DMS153 treated with DMSO at 0.1 percent for 48 hours (cell line): ENCODE data around the gene BABAM1.

Source experiments
- DNase-seq: peaks from one replicate; lab custom pipeline; 2025; ENCODE audit not compliant: unreplicated experiment; lab: John Stamatoyannopoulos, UW

BABAM1 gene

DNA sequence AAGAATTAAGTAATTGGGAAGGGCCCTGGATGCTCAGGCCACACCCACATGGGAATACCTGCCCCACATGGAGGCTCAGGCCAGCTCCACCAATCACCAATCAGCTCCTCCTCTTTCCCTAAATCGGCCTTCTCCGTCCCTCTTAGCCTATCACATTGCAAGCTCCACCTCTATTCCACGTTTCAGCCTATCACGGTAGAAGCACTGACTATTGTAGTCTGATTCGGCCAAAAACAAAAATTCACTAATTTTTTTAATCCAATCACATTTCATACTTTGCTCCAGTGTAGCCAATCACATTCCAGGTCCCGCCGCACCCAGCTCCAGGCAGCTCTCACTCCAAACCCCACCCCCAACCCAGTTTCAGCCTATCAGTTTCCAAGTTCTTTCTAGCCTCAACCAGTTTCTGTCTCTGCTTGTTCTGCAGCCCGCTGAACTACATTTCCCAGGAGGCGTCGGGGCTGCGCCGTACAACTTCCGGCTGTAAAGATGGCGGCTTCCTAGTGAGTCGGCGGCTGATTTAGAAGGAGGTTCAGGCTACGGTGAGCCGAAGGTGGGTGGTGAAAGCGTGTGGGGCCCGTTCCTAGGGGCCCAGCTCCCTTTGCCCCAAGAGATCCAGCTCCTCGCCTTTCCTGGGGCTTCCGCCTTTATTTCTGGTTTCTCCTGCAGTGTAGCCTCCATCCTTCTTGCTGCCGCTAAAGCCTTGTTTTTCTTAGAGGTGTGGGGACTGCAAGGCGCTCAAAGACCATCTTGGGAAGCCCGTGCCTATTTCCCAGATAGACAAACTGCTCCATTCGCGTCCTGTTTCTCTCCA is at the start of gene BABAM1:
TSS of gene BABAM1 (plus strand) at position 469 of the 814 bp plus-strand sequence. CDS start 1,364 bp downstream, outside the sequence.
- DNase-seq, result peak; percentile 99

- no peak for DNase-seq
These were observed 48.0 kb upstream of the BABAM1 start for GRCh38 chr19:17219286-17219685.

DNA sequence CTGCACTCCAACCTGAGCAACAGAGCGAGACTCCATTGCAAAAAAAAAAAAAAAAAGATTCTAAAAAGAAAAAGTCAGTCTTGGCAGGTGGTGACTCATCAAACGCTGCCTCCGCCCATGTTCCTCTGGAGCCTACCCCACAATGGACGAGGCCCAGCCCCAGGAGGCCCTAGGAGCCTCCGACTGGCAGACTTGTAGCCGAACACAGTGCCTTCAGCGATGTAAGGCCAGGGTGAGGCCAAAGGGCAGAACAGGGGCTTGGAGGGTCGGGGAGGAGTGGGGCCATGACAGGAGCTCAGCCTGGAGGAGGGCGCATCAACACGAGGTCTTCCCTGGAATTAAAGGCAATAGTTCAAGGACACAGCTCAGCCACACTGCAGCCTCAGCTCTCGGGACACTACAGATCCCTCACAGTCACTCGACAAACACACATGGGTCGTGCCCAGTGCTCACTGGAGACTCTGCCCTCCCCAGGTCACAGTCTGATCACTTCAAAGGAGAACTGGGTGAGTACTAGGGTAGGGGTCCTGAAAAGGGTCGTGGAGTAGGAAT is 47.0 kb upstream of the BABAM1 start:
- no peak for DNase-seq

- no peak for DNase-seq
These were observed 42.2 kb upstream of the BABAM1 start for GRCh38 chr19:17225053-17225452.

GRCh38 chr19:17226002-17226933 is 41.0 kb upstream of the BABAM1 start, which contains the start of gene OCEL1:
Gene OCEL1, plus strand, starts transcription at chr19:17226226. Its CDS starts 22 bp downstream, at chr19:17226248.
- DNase-seq, result peak; percentile 94

GRCh38 chr19:17227798-17228367 is 39.4 kb upstream of the BABAM1 start:
- DNase-seq, result no peak

GRCh38 chr19:17229890-17230289 is 37.4 kb upstream of the BABAM1 start:
- DNase-seq, result no peak

- DNase-seq, result no peak
These were observed 35.0 kb upstream of the BABAM1 start for GRCh38 chr19:17232258-17232657.

DNA sequence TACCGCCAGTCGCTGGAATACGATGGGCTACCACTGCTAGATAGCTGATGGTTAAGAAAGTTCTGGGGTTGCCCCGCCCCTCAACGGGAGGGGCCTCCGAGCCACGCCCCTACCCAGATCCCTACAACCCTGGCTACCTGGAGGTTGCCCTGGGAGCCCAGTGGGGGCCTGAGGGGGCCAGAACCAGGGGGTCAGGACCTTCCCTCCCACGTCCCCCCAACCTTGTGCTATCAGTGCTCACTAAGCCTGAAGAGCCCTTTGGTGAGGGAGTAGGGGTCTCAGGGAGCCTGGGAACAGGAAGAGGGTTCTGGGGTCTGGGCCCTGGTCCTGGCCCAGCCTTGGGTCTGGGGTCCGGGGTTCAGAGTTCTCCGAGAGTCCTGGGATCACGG is 32.3 kb upstream of the BABAM1 start:
- DNase-seq, result no peak

GRCh38 chr19:17235300-17235970 is 31.8 kb upstream of the BABAM1 start:
- peak; percentile 24 for DNase-seq

DNA sequence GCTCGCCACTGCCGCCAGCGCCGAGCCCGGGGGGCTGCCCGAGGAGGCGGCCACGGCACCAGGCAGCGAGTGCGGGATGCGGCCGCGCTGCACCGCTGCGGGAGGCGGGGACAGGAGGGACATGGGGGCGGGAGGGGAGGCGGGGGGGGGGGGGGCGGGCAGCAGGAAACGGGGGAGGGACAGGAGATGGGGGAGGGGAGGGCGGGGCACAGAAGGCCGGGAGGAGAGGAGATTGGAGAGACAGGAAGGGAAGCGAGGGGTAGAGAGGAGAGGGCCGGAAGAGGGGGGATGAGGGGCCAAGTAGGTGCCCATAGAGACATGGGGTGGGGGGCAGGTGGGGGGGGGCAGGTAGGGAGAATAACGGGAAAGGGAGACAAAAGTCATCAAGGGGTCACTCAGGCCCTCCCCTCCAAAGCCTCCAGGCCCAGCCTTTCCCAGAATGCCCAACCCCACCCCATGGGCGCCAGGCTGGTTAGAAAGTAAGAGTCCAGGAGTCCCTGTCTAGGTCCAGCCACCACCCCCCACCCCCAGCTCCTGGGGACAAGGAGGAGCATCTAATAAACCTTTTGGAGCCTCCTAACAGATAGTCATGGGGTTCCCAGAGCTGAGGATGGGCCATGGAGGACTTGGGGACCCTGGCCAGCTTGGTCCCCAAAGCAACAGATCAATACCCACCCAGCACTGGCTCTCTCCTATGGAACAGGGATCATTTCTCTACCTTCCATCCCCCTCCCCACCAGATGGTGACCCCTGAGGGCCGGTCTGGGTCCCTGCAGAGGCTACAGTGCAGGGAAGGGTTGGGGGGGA is 31.1 kb upstream of the BABAM1 start:
- DNase-seq, result peak; percentile 24

GRCh38 chr19:17236811-17237543 is 30.3 kb upstream of the BABAM1 start:
- no peak for DNase-seq

DNA sequence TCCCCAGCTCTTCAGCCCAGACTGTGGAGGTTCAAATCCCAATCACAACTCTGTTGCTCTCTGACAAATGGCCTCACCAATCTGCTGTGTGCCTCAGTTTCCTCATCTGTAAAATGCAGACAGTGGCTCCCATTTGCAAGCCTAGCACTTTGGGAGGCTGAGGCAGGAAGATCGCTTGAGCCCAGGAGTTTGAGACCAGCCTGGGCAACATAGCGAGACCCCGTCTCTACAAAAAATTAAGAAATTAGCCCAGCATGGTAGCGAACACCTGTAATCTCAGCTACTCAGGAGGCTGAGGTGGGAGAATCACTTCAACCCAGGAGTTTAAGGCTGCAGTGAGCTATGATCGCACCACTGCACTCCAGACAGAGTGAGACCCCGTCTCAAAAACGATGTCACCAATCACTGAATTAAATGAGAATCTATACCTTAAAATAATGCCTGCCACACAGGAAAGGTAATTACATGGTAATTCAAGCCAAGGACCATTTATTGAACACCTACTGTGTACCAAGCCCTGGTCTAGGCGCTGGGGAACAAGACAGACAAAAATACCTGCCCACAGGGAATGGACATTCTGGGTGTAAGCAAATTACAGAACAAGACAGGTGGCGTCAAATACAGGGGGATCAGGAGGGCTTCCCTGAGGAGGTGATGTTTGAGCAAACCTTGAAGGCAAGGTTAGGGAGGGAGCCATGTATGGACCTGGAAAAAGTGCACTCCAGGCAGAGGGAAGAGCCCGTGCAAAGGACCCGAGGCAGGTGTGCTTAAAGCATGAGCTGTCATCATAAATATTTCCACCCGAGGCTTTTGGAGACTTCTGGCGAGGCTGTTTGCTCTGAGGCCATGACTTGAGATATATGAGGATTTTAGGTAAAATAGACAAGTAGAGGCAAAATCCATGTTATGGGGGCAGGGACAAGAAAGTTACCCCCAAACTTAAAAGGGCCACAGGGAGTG is 29.2 kb upstream of the BABAM1 start:
- no peak for DNase-seq

DNA sequence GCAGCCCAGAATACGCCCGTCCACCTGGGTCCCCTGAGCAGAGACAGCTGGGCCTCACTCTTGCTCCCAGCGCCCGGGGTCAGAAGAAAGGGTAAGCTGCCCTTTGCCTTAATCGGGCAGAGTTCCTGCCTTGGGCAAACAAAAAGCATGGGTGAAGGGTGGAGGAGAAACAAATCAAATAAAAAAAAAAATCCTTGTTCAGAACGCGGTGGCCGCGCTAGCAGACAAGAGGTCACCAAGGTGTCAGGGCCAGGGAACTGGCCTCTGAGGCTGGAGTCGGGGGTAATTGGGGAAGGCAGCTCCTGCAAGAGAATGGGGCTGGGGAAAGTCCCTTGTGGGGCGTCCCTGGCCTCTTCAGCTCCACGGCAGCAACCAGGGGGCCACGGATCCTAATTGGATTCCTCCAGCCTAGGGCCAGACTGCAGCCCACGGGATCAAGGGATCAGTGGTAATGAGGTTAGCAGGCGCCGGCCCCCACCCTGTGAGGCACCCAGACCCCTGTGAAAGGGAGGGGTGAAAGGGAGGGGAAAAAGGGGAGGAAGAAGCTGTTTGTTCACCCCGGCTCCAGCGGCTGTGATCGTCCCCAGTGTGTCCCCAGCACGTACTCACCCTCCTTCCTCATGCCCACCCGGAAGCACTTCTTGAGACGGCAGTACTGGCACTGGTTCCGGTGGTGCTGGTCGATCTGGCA is 27.0 kb upstream of the BABAM1 start:
- DNase-seq, result no peak

DNA sequence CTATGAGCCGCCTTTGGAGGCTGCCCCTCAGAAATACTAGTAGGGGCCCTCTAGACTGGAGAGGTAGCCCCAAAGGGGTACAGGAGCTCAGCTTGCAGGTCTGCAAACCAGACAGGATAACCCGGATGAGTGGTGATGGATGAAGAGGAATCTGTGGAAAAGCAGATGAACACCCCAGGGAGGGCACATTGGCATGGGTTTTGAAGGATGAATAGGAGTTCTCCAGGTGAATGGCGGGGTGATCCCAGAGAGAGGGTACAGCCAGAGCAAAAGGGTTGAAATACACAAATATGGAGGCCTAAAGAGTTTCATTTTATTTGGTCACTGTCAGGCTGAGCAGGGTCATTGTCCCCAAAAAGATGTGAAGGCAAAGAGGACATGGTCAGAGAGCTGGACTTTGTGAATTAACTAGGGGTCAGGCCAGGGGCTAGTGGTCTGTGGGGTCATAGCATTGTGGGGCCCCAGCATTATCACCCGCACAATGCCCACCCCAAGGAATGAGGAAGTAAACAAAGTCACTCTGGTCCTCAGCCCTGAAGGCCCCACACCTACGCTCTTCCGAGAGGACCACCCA is 26.3 kb upstream of the BABAM1 start:
- DNase-seq, result no peak

- no peak for DNase-seq
These were observed 24.6 kb upstream of the BABAM1 start for GRCh38 chr19:17242431-17243208.
